GM19455 (cell line): ENCODE results near the gene PELI1.
"Not testable (repeated sequence)": the region's sequence is repeated elsewhere in the genome, so short reads cannot be mapped to it uniquely, and the experiment has no call there.

ENCODE experiments used
- ATAC-seq: cut with Tn5 transposase; IDR thresholded peaks from one replicate; pipeline ENCODE4 v1.9.1; 2021; ENCODE audit not compliant: unreplicated experiment

The PELI1 gene

DNA sequence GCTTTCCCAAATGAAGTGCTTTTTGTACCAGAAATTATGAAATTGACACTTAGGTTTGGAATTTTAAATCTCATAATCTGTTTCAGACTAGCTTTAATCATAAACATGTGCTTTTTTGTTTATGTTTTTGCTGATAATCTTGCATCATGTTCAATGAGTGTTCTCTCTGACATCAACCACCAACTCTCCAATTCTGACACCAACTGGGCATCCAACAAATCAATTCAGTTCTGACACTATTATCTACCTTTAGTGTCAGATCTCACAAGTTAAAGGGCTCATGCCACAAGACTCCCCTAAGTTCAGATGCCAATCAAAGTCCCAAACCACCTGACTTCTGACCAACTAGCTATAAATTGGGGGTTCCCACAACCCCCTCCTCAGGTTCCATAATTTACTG is 19.6 kb downstream of the PELI1 start:
- ATAC-seq = no peak

DNA sequence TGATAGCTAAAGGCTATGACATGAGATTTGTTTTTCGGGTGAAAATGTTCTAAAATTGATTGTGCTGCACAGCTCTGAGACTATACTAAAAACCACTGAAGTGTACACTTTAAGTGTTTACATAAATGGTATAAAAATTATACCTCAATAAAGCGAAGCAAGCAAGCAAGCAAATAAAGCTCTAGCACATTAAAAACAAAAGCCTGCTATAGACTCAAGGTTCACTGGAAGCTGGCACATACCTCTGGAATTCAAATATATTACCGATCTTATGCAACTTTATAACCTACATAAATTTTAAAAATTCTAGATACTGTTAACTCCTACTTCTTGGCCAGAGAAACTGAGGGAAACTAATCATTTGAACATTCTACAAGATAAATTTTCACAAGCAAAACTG is 20.1 kb downstream of the PELI1 start:
- no peak for ATAC-seq

DNA sequence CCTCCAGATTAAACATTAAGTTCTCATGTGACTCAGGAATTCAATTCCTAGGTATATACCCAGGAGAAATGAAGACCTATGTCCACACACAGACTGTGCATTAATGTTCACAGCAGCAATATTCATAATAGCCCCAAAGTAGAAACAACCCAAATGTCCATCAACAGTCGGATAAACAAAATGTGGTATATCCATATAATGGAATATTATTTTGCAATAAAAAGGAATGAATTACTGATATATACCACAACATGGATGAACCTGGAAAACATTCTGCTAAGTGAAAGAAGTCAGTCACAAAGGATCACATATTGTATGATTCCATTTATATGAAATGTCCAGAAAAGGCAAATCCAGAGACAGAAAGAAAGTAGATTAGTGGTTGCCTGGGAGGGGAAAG is 20.5 kb downstream of the PELI1 start:
- no peak for ATAC-seq

DNA sequence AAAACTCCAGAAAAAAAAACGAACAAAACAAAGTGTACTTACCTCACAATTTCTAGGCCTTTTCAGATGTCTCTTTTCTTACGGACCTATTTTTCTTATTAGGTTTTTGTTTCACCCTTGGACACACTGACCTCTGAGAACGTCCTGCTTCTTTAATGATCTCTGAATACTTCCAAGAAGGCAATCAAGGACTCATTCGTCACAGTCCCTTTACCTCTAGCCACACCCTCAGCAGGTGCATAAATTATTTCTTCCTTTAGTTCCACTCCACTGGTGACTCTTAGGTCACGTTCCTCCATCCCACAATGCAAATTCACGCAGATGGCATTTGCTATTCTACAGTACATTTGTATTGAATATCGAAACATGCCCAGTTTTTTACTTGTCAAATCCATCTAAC is 21.9 kb downstream of the PELI1 start:
- ATAC-seq = no peak

DNA sequence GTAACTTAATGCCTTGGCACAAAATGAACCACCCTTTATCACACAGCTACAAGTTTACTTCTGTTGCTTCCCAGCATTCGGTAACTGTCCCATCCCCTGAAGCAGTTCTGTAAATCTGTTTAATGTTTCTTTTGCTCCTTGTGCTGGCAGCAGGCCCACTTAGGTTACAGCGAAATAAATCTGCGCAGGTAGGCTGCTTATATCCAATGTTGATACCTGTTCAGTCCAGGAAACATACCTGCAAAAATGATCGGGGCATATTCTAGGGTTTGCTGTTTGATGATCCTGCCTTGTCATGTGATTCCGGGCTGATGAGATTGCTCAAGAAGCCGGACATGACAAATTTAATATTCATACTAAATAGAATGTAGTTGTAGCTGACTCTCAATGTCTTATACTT is 23.3 kb downstream of the PELI1 start:
- no peak for ATAC-seq

DNA sequence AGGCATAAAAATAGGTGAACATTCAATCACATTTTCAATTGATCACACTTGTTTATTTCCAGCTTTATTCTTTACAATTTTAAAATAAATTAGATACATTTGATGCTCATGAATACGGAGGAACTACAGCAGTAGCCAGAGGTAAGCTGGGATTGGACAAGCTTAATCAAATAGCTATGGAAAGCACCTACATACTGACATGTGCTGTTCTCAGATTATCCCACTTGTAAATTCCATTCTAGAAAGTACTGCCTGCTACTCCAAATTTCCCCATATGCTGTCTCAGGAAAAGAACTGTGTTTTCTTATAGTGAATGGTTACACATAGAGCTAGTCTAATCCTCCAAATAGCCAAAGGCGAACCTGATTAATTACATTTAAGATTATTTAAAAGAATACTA is 24.2 kb downstream of the PELI1 start:
- no peak for ATAC-seq

DNA sequence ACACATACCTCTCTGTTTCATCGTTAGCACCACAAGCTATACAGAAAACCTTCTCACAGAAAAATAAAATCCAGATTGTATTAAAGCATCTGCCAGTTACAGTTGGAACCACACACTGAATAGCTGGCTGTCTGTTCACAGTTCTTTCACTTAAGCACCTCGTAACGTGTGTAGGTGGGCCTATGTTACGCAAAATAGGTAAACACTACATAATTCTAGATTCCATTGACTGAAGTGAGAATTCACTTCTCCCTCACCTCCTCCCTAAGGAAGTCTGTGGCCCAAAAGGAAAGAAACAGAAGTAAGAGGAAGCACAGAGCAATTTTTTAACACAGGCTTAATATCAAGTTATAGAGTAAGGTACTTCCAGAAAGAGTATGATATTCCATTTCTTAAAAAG is 24.9 kb downstream of the PELI1 start:
- no peak for ATAC-seq

DNA sequence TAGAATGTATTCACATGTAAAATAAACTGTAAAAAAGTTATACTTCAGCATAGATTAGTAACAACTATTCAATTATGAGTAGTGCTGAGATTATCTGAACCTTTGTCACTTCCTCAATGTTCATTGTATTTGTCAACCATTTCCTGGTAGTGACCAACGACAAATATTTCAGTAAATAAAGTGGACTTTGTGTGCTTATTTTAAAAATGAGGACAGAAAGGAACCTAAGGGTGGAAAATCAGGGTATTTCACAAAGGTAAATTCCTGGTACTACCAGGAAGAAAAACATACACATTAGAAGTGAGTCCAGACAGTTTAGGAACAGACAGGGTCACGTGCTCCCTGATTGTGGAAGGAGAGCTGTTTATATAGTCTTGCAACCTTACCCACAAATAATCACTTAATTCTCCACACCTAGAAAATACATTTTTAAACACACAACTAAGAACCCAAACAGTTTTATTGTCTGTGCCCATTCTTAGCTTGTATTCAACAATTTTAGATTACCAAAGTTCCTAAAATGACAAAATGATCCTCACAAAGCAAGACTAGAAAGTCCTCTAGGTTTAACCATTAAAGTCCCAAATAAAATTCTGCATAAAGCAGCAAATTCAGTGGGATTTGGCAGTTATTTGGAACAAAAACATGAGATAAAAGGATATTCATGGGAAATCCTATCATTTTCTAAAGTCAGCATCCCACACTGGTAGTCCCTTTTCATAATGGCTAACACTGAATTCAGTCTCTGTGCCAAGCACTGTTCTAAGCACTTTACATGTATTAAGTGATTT is 28.2 kb downstream of the PELI1 start:
- ATAC-seq = no peak

DNA sequence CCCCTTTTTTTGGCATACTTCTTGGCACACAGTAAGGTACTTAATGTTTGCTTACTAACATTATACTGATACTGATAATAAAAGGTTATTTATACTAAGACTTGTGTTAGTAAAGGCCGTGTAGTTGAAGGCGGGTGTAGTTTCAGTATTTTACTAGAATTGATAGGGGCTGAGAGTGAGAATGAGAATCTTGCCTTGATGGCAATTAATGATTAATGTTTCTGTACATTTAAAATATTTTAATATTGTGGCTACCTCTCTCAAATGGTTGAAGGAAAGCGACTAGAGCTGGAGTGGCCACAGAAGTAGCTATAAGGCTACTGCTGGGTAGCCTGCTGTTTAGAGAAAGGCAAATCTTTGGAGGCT is 29.3 kb downstream of the PELI1 start:
- no peak for ATAC-seq

DNA sequence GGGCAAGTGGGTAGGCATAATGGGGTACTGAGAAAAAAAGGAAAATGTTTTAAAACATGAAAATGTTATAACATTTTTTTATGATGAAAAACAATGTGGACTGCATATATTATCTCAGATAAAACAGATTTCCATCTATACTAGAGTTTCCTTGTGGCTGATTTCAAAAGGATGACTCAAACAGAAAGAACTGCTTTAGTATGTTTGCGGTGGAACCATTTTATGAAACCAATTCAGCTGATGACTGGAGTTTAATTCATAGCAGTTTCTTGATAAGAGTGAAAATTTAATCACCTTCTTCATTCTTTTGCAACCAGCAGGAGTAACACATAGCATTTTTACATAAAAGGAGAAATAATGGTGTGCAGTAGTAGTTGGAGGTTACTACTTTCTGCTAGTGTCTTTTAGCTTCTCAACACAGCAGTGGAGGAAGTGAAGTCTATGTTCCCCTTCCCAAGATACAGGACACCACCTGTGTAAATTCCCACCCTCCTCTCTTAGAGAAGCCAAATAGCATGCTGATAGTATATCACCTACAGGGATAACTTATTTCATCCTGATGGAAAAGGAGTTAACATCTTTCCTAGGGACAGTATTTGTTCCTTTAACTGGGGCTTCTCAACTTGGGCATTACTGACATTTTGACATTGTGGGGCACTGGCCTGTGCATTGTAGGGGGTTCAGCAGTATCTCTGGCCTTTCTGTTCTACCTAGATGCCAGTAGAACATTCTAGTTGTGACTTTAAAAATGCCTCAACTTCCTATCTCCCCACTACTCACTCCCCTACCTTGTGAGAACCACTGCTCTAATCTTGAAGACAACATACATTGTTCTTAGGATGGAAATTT is 29.9 kb downstream of the PELI1 start:
- ATAC-seq = peak; percentile 65

DNA sequence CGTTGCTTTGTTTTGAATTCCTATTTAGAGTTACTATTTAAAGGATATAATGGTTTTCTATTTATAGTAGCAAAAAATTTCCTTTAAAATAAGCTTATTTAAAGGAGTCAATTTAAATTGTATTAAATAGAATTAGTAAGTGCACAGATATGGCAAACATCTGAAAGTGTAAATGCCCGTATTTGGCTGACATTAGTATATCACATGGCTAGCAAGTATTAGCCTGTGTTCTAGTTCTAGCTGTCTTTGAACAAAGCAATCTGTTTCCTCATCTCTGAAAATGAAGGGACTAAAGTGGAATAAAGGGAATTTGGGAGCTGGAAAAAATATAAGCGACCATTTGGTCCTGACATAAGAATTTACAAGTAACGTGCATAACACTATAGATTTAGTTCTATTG is 32.2 kb downstream of the PELI1 start:
- ATAC-seq = no peak

DNA sequence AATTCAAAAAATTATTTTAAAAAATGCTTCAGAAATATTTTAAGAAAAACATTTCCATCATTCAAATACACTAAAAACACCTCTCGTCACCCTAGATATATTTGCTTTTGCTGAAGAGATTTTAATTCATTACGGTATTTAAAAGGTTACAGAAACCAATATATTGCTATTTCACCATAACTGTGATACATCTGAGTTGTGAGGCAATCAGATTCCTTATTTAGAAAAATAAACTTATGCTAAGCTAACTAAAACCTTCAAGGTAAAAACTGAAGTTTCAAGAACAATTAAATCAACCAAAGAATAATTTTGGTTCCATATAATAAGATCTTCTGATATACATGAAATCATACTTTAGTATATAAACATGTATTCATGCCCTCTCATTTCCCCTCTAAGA is 32.8 kb downstream of the PELI1 start:
- ATAC-seq = no peak

DNA sequence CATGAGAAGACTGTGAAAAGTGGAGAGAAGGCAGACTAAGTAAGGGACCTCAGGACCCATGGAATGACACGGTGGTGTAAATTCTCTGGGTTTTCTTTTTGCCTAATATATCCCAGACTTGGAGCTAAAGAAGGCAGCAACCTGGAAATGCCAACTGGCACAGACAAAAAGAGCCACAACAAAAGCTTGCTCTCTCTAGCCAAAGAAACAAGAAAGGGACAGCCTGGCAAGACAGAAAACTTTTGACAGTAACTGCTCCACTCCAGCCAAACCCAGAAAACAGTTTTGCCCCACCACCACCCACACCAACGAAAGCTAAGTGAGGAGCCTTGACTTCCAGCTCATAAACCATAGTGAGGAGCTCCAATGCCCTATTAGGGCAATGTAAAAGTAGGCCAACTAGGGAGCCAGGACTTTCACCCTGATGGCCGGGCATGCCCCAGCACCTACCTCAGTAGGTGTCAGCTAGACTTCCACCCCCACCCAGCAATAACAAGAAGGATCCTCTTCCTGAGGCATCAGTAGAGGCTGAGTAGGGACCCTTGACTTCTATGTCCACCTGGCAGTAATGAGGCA is 35.5 kb downstream of the PELI1 start:
- no peak for ATAC-seq

DNA sequence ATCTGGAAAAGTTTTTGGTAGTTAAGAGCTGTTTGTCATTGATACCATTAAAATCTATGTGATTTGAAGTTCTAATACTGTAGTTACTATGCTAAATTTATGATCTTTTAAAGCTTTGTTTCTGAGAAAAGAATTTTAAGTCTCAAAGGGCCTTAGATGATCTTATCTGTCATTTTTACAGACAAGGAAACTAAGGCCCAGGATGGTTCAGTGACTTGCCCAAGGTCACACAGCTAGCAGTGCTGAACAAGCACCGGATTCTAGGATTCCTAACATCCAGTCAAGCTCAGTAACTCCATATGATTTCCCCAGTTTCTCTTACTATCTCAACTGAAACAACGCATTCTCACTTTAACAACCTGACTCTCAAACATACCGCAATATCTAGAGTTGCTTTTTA is 37.7 kb downstream of the PELI1 start:
- ATAC-seq = no peak

DNA sequence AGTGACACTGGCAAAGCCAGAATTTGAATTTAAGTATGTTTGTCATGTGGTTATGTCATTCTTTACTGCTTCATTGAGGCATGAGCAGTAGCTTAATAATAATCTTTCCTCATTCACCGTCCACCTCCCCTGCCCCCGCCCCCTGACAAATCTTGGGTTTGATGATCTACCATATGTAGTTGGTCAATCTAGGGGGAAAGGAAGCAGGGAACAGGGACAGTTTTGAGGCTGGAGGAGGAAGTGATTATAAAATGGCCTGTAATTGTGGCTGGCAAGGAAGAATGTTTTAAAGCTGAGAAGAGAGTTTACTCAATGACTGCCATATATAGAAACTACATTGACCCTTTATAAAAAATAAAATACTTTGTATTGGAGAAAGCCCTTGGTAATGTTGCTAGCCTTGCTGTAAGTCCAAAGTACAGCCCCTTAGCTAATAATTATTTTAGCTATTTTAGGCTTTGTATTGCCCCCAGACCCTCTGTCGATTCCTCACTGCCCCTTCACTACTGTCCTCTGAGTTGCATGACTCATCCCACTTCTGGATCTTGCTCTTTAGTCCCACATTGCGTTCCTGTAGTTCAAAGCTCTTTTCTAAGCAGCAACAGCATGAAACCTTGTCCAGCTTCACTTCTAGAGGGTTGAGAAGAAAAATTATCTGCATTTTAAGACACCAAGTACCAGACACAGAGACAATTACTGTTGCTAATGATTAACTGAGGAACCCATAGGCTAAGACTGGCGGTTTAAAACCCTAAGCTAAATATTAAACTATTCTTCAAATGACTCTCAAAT is 38.4 kb downstream of the PELI1 start:
- ATAC-seq = no peak

DNA sequence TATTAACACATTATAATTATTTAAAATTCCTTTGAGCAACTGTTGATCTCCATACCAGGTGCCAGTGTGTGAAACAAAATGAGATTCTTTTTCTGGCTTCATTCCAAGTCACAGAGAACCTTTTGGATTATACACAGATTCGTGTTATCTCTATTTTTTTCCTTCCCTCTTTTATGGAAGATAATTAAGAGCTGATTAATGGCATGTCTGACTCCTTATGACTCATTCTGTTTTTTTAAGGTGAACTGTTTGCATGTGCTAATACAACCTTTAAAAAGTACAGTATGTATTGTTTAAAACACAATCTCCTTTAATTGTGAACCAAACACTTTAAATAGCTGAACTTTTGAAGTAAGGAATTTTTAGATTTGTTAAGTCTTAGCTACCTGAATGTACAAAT is 39.3 kb downstream of the PELI1 start:
- ATAC-seq = no peak

DNA sequence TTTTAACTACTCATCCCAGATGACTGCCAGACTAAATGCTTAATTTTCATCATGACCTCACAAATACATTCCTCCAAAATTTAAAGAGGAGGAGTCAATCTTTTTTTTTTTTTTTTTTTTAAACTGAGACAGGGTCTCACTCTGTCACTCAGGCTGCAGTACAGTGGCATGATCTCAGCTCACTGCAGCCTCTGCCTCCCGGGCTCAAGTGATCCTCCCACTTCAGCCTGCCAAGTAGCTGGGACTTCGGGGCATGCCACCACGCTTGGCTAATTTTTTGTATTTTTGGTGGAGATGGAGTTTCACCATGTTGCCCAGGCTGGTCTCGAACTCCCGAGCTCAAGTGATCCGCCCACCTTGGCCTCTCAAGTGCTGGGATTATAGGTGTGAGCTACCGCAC is 41.5 kb downstream of the PELI1 start:
- ATAC-seq = not testable (repeated sequence)

DNA sequence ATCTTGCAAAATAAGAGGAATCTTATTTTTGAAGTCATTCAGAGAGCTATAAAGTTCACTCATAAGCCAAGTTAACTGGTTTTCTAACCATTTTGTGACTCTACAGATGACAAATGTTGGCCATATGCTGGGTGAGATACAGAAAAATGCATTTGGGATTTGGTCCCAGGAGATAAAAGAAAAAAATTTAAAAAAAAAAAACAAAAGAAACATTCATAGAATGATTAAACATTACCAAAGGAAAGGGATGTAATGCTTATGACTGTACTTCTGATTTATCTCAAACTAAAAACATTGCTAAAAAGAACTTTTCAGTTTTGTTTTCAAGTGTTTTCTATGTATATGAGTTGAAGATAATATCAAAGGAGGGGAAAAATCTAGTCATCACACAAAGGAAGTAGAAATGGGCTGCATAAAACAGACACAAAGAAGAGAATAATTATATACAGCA is 43.1 kb downstream of the PELI1 start:
- no peak for ATAC-seq

DNA sequence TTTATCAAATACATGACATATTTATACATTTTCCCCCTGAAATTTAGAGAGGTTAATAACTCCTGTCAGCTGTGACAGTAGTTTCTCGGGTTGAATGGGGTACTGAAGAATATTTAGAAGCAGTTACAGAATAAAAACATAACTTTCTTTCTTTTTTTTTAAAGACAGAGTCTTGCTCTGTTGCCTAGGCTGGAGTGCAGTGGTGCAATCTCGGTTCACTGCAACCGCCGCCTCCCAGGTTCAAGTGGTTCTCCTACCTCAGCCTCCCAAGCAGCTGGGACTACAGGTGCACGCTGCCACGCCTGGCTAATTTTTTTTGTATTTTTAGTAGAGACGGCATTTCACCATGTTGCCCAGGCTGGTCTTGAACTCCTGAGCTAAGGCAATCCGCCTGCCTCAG is 43.6 kb downstream of the PELI1 start:
- peak; percentile 65 for ATAC-seq

DNA sequence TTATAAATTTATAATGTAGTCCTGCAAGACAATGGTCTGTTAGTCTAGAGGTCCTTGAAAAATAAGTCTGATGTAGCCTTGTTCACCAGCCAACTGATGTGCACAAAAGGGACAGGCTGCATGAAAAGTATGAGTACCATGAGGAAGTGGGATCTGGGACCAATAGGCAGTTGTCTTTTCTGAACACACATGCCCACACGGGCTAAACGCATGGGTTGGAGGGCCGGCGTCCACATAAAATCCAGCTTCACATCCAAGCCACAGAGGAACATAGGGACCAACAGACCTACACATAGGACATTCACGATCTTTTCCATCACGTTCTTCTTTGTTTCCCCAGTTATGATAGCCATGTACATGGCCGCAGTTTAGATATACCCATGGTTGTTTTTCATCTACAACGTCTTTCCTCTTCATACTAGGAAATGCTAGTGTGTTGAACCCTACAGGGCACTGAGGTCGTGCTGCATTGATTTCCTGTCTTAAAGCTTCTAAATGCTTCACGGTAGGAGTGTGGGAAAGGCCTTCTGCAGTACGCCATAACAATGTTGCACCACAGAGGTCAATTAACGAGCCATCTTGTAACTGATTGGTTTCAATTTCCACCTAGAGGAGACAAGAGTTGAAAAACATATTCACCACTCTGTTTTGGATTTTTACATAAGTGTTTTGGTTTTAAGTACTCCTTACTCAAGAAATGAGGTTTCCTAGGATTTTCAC is 49.4 kb downstream of the PELI1 start:
- ATAC-seq = no peak

DNA sequence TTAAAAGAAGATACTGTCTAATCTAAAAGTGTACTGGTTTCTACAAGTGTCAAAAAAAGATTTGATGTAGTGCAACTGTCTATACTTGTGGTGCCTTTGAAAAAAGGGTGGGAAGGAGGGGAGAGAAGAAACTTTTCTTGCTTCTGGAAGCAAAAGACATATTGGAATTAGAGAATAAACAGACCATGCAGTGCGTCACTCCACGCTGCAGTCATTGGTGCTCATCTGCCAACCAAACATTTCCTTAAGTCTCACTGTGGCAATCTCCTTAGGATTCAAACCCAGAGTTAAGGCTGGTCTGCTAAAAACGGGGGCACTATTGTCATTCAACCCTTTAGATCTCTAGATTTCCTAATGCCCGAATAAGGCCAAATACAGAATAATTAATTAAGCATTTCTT is 50.9 kb downstream of the PELI1 start:
- ATAC-seq = no peak
